Activated naive CD4-positive, alpha-beta T cell treated with anti-CD3 and anti-CD28 coated beads, Interleukin-2, amount 50 U/mL, for 72 hours (primary cell): ENCODE measurements around the gene TPMT. TPM values are rescaled to one million over a fixed set of nuclear protein-coding genes. Genes with fewer than 3 reads are reported as not detected.
A peak's percentile ranks its signal among the peaks of the same experiment; 100 is the strongest.

Source experiments
- ATAC-seq, 2 donors: fragments of 150-1000 bp; cut with Tn5 transposase; 2 replicates each; pipeline ENCODE4 v1.10.0; 2021; ENCODE audit warnings: mild to moderate bottlenecking in 2 of 2, moderate library complexity in 2 of 2
- DNase-seq, 2 donors: peaks; one replicate each; pipeline ENCODE4 v3.0.0; 2021 to 2022; ENCODE audit warnings: low spot score in 2 of 2
- H3K27ac Mint-ChIP-seq, 2 donors: one replicate each; pipeline ENCODE4 v1.8.0; 2022; ENCODE audit warnings: mild to moderate bottlenecking in 2 of 2, mixed read lengths in 2 of 2
- H3K36me3 Mint-ChIP-seq, 2 donors: one replicate each; pipeline ENCODE4 v1.8.0; 2022; ENCODE audit warnings: mixed read lengths in 2 of 2
- H3K9me3 Mint-ChIP-seq, 2 donors: one replicate each; pipeline ENCODE4 v1.8.0; 2022; ENCODE audit warnings: mixed read lengths in 2 of 2
- total RNA-seq, 2 donors: library from RNA; stranded (reverse); gene quantifications; one replicate each; pipeline ENCODE4 v1.2.3, GENCODE V29; 2022

Gene TPMT
- total RNA-seq, 2 donors from 2014 or later, result 3.9 to 9.4 TPM

- no peak overlapping the region for H3K27ac Mint-ChIP-seq
- H3K9me3 Mint-ChIP-seq, result peaks cover 0 to 13% of the 10 kb centered on the region in 2 donors
- no peak for ATAC-seq
- peaks cover 0 to 7% of the 10 kb centered on the region in 2 donors for H3K36me3 Mint-ChIP-seq
- no peak for DNase-seq
Measured at GRCh38 chr6:18101271-18101670, 53.6 kb downstream of the TPMT start.

- no peak for ATAC-seq
- Mint-ChIP-seq H3K27ac (no peak overlapping the region), H3K9me3 (peaks cover 0 to 5% of the 10 kb centered on the region in 2 donors), H3K36me3 (peaks cover 0 to 7% of the 10 kb centered on the region in 2 donors)
- no peak for DNase-seq
Measured at GRCh38 chr6:18100296-18100695, 54.6 kb downstream of the TPMT start.

- Mint-ChIP-seq H3K9me3 (peaks cover 0 to 2% of the 10 kb centered on the region in 2 donors), H3K27ac (no peak overlapping the region), H3K36me3 (peaks cover 0 to 2% of the 10 kb centered on the region in 2 donors)
- no peak for DNase-seq
- no peak for ATAC-seq
Measured at GRCh38 chr6:18099511-18099910, 55.4 kb downstream of the TPMT start.

- DNase-seq (no peak), ATAC-seq (no peak)
- Mint-ChIP-seq H3K27ac (no peak overlapping the region), H3K9me3 (no peaks in the 10 kb centered on the region), H3K36me3 (no peaks in the 10 kb centered on the region)
Measured at GRCh38 chr6:18096423-18096822, 58.5 kb downstream of the TPMT start.

GRCh38 chr6:18091382-18091781, 63.5 kb downstream of the TPMT start:
- DNase-seq (no peak), ATAC-seq (no peak)
- Mint-ChIP-seq H3K9me3 (peaks cover 5 to 11% of the 10 kb centered on the region in 2 donors), H3K27ac (no peak overlapping the region), H3K36me3 (no peaks in the 10 kb centered on the region)

GRCh38 chr6:18090349-18090786, 64.5 kb downstream of the TPMT start:
- no peaks in the 10 kb centered on the region for H3K36me3 Mint-ChIP-seq
- DNase-seq, result no peak
- peak overlapping the region in 1 of 2 donors; percentile 8 for H3K27ac Mint-ChIP-seq

GRCh38 chr6:18088419-18089296, 66.2 kb downstream of the TPMT start:
- H3K27ac Mint-ChIP-seq, result no peak overlapping the region
- no peak for ATAC-seq
- DNase-seq, result no peak
- H3K9me3 Mint-ChIP-seq, result peaks cover 5 to 11% of the 10 kb centered on the region in 2 donors
- H3K36me3 Mint-ChIP-seq, result no peaks in the 10 kb centered on the region

More at GRCh38 chr6:18090349-18090786, 64.5 kb downstream of the TPMT start:
- ATAC-seq, result no peak
- H3K9me3 Mint-ChIP-seq, result peaks cover 5 to 11% of the 10 kb centered on the region in 2 donors

- Mint-ChIP-seq H3K36me3 (no peaks in the 10 kb centered on the region), H3K27ac (no peak overlapping the region), H3K9me3 (peaks cover 5 to 11% of the 10 kb centered on the region in 2 donors)
- no peak for ATAC-seq
- no peak for DNase-seq
Measured at GRCh38 chr6:18087396-18088165, 67.3 kb downstream of the TPMT start.

- Mint-ChIP-seq H3K36me3 (peaks cover 5 to 7% of the 10 kb centered on the region in 2 donors), H3K9me3 (peaks cover 4 to 7% of the 10 kb centered on the region in 2 donors)
Measured at GRCh38 chr6:18081025-18081668, 73.7 kb downstream of the TPMT start.

GRCh38 chr6:18080544-18080943, 74.3 kb downstream of the TPMT start:
- Mint-ChIP-seq H3K27ac (no peak overlapping the region), H3K36me3 (peaks cover 9 to 13% of the 10 kb centered on the region in 2 donors), H3K9me3 (peaks cover 8 to 12% of the 10 kb centered on the region in 2 donors)
- no peak for DNase-seq
- ATAC-seq, result no peak

More at GRCh38 chr6:18081025-18081668, 73.7 kb downstream of the TPMT start:
- no peak overlapping the region for H3K27ac Mint-ChIP-seq
- no peak for ATAC-seq
- no peak for DNase-seq

- H3K9me3 Mint-ChIP-seq, result peaks cover 9 to 21% of the 10 kb centered on the region in 2 donors
- H3K36me3 Mint-ChIP-seq, result peaks cover 16 to 21% of the 10 kb centered on the region in 2 donors
Measured at GRCh38 chr6:18078866-18079265, 76.0 kb downstream of the TPMT start.

More at GRCh38 chr6:18078866-18079265, 76.0 kb downstream of the TPMT start:
- H3K27ac Mint-ChIP-seq, result no peak overlapping the region
- no peak for DNase-seq
- no peak for ATAC-seq

Other genes starting within 250 kb of the TPMT start
- gene KIF13A, start 167.4 kb downstream of the TPMT start, total RNA-seq, result under 1 TPM in 1 of 2 donors, not detected in 1; 0.20 TPM
- not detected for gene NHLRC1, start 32.4 kb downstream of the TPMT start, total RNA-seq
- gene KDM1B, start 345 bp upstream of the TPMT start, total RNA-seq, result 1 to 10 TPM; 7.7 to 10.0 TPM
- gene DEK, start 109.5 kb upstream of the TPMT start, total RNA-seq, result 100 to 1,000 TPM; 185 to 239 TPM
- gene RNF144B, start 232.3 kb upstream of the TPMT start, total RNA-seq, result under 1 TPM; 0.91 to 0.95 TPM